Measurements from ENCODE around the gene IQSEC1. TPM values are rescaled to one million over a fixed set of nuclear protein-coding genes. Genes with fewer than 3 reads are reported as not detected.

IQSEC1 gene
- total RNA-seq, 4 donors from 2014 or later: 13.7 to 59.4 (median 35.5) TPM

DNA sequence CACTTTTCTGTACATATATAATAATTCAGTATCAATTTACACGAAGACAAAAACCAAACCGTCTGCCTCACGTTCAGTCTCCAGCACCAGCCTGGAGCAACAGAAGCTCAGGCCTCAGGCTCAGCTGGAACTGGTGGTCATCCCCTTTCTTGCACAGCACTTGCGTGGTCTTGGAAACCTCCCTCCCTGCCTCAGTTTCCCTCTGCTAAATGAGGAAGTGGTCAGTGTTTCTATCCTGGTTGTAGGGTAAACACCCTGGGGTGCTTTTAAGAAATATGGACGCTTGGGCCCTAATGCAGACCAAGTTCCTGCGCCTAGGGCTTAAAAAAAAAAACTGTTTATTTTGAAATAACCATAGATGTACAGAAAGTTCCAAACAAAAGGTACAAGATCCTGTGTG lies 21.6 kb downstream of the IQSEC1 start:
- Histone ChIP-seq H3K9me3 (no peaks in the 10 kb centered on the region), H3K27ac (no peak overlapping the region), H3K27me3 (no peaks in the 10 kb centered on the region), H3K4me1 (peaks cover 0 to 4% (median 1%) of the 10 kb centered on the region in 4 donors), H3K4me3 (no peak overlapping the region), H3K36me3 (no peaks in the 10 kb centered on the region)
- DNase-seq: no peak
- TF ChIP-seq POLR2A (IDR thresholded peaks at IDR 0.05): no peak
- TF ChIP-seq, protein P1, sequence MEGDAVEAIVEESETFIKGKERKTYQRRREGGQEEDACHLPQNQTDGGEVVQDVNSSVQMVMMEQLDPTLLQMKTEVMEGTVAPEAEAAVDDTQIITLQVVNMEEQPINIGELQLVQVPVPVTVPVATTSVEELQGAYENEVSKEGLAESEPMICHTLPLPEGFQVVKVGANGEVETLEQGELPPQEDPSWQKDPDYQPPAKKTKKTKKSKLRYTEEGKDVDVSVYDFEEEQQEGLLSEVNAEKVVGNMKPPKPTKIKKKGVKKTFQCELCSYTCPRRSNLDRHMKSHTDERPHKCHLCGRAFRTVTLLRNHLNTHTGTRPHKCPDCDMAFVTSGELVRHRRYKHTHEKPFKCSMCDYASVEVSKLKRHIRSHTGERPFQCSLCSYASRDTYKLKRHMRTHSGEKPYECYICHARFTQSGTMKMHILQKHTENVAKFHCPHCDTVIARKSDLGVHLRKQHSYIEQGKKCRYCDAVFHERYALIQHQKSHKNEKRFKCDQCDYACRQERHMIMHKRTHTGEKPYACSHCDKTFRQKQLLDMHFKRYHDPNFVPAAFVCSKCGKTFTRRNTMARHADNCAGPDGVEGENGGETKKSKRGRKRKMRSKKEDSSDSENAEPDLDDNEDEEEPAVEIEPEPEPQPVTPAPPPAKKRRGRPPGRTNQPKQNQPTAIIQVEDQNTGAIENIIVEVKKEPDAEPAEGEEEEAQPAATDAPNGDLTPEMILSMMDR (IDR thresholded peaks at IDR 0.05): no peak

DNA sequence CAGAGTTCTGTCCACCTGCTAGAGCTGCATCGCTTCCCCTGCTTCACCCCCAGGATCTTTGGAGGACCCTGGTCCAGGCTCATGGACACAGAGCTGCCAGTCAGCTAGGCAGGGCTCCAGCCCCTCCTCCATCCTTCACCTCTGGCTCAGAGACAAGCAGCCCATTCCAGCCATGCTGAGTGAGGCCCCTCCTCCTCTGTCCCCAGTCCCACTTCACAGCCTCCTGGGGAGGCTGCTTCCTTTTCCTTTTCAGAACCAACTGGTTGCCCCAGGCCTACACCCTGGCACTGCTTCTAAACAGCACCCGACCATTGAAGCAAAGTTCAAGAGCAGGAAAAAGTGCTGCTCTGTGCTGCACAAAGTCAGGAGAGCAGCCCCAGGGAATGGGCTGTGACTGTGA lies 22.2 kb downstream of the IQSEC1 start:
- no peaks in the 10 kb centered on the region for H3K9me3 ChIP-seq
- no peak for DNase-seq
- peaks cover 0 to 7% (median 3%) of the 10 kb centered on the region in 4 donors for H3K4me1 ChIP-seq
- no peak overlapping the region for H3K27ac ChIP-seq
- TF ChIP-seq, protein P1 (IDR thresholded peaks at IDR 0.05): no peak
- TF ChIP-seq POLR2A (IDR thresholded peaks at IDR 0.05): no peak
- no peak overlapping the region for H3K4me3 ChIP-seq
- no peaks in the 10 kb centered on the region for H3K27me3 ChIP-seq
- H3K36me3 ChIP-seq: no peaks in the 10 kb centered on the region

DNA sequence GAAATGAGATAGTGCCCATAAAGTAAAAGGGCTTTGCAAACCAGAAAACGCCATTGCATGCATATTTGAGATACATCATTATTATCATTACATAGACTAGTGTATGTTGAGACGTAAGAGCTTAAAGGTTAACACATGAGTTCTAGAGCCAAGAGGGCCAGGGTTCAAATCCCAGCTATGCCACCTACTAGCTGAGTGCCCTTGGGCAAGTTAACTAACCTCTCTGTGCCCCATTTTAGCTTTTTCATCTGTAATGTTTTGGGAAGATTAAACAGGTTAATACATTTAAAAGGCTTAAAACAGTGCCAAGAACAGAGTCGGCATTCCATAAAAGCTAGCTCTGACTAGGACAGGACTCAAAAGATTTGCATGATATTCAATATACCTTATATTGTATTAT lies 22.8 kb downstream of the IQSEC1 start:
- Histone ChIP-seq H3K27me3 (no peaks in the 10 kb centered on the region), H3K4me1 (peaks cover 0 to 11% (median 4%) of the 10 kb centered on the region in 4 donors), H3K4me3 (no peak overlapping the region), H3K36me3 (no peaks in the 10 kb centered on the region), H3K27ac (no peak overlapping the region), H3K9me3 (no peaks in the 10 kb centered on the region)
- no peak for DNase-seq
- TF ChIP-seq, protein P1 (IDR thresholded peaks at IDR 0.05): no peak
- no peak for TF ChIP-seq POLR2A (IDR thresholded peaks at IDR 0.05)

DNA sequence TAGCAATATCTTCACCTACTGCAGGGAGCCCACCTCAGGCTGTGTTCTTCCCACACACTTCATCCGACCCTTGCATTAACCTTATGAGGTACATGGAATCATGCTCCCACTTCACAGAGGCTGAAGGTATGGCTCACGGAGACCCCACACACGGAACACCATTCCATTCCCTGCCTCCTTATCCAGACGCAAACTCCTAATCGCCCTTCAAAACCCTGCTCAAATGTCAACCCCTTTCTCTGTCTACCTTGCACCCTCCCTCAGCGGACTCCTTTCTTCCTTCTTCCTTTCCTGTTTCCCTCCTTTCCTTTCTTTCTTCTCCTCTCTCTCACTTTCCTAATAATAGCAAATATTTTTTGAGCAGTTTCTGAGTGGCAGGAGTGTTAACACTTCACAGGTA lies 23.8 kb downstream of the IQSEC1 start:
- Histone ChIP-seq H3K4me1 (peaks cover 0 to 11% (median 4%) of the 10 kb centered on the region in 4 donors), H3K4me3 (no peak overlapping the region), H3K9me3 (no peaks in the 10 kb centered on the region), H3K27me3 (no peaks in the 10 kb centered on the region), H3K36me3 (no peaks in the 10 kb centered on the region), H3K27ac (no peak overlapping the region)
- no peak for DNase-seq
- no peak for TF ChIP-seq POLR2A (IDR thresholded peaks at IDR 0.05)
- TF ChIP-seq, protein P1 (IDR thresholded peaks at IDR 0.05): no peak

DNA sequence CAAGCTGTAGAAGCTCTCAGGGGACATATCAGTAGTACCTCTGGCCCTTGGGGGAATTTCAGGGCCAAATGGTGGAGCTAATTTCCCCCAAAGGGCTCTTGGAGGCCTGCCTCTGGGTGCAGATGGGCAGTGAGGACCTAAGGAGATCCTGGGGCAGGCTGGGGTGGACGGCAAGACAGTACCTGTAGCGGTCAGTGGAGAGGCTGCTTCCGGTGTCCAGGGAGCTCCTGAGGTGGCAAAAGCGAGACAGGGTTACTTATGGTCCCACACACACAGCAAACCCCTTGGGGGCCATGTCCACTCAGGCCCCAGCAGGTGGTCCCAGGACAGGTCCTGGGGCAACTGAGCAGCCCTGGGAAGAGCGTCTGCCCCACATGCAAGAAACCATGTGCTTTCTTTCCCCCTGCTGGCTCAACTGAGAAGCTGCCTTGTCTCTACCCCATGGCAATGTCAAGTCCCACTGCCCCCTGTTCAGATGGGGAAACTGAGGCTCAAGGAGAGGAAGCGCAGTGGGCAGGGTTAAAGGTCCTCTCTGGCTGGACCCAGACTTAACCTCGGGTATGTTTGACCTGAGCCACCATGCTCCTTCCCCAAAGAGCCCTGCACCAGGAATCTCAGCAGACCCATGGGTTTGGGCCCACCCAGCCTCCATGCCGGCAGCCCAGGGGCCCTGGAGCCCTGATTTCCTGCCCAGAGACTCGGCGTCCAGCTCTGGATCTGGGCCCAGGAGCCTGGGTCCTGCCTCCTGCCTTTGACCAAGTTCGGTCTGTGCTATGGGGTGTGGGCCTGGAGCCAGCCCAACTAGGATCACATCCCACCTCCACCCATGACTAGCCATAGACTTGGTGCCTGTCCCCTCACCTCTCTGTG lies 25.7 kb downstream of the IQSEC1 start:
- peaks cover 0 to 11% (median 4%) of the 10 kb centered on the region in 4 donors for H3K4me1 ChIP-seq
- DNase-seq: no peak
- TF ChIP-seq POLR2A (IDR thresholded peaks at IDR 0.05): no peak
- TF ChIP-seq, protein P1 (IDR thresholded peaks at IDR 0.05): no peak
- peak overlapping the region in 1 of 4 donors; percentile 72 for H3K27ac ChIP-seq
- H3K9me3 ChIP-seq: no peaks in the 10 kb centered on the region
- H3K4me3 ChIP-seq: no peak overlapping the region
- no peaks in the 10 kb centered on the region for H3K27me3 ChIP-seq
- H3K36me3 ChIP-seq: no peaks in the 10 kb centered on the region

Measured in Peyer's patch (tissue), 4 donors.